Fibroblast of upper back skin (primary cell): ENCODE measurements around the gene DSCAML1.
"Not testable (repeated sequence)": the region's sequence is repeated elsewhere in the genome, so short reads cannot be mapped to it uniquely, and the experiment has no call there.

Experiments
- DNase-seq: peaks from one replicate; pipeline ENCODE4 v3.0.0-alpha.2; 2013

Gene DSCAML1

DNA sequence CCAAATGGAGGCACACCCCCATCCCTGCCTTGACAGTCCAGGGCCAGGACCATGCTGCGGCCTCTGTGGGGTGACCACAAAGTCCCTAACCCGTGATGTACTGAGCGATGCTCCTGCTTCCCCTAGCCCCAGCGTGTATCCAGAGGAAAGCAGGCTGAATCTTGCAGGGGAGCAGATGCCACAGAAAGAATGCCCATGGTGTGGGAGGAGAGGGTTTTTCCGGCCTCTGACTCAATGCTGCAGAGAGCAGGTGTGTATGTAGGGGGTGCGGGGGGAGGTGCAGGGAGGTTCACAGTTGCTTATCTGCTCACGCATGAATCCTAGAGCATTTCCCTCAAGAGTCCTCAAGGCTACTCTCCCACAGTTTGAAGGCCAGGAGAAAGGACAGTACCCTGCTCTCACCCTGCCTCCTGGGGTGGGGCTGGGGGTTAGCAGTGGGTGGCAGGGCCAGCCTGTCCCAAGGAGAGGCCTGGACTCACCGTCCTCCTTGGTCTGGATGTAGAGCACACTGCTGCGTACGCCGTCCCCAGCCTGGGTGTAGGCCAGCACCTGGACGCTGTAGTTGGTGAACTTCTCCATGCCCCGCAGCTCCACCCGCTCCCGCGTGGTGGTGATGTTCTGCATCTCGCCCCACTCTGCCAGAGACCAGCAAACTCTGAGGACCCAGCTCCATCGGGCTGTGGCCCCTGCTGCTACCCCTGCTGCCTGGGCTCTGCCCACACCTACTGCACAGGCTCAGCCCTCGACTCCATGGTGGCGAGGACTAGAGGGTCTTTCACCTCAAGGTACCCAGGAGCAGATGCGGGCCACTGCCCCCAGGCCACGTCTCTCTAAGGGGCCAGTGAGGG lies 338.5 kb downstream of the DSCAML1 start:
- DNase-seq = no peak

- DNase-seq = no peak
Observed at GRCh38 chr11:117457835-117458234, 339.2 kb downstream of the DSCAML1 start.

GRCh38 chr11:117457031-117457785 lies 339.8 kb downstream of the DSCAML1 start:
- no peak for DNase-seq

- not testable (repeated sequence) for DNase-seq
Observed at GRCh38 chr11:117456721-117457029, 340.3 kb downstream of the DSCAML1 start.

DNA sequence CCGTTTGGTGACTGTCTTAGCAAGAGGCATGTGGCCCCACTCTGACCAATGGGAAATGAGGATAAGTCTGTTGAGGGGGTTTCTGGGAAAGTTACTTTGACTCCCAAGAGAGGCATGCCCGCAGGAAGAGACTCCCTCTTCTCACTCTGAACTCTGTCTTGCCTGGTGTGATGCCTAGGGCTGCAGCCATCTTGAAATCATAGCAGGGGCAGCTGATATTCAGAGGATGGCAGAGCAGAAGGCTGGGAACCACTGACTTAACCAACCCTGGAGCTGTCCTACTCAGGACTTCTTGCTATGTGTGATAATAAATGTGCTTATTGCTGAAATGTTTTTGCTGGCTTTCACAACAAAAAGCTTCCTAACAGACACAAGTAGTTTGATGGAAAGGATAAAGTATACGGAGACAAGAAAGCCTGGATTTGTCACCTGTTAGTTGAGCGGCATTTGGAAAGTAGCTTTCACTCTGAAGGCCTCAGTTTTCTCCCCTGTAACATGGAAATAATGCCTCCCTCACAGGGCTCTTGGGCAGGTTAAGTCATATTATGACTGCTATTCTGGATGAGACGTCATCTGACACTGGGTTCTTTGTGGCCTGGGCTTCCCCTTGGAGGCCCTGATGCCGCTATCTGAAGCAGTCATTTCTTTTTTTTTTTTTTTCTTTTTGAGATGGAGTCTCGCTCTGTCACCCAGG lies 340.8 kb downstream of the DSCAML1 start:
- no peak for DNase-seq

- DNase-seq = no peak
Observed at GRCh38 chr11:117454564-117454917, 342.5 kb downstream of the DSCAML1 start.

- DNase-seq = no peak
Observed at GRCh38 chr11:117453886-117454563, 343.0 kb downstream of the DSCAML1 start.

DNA sequence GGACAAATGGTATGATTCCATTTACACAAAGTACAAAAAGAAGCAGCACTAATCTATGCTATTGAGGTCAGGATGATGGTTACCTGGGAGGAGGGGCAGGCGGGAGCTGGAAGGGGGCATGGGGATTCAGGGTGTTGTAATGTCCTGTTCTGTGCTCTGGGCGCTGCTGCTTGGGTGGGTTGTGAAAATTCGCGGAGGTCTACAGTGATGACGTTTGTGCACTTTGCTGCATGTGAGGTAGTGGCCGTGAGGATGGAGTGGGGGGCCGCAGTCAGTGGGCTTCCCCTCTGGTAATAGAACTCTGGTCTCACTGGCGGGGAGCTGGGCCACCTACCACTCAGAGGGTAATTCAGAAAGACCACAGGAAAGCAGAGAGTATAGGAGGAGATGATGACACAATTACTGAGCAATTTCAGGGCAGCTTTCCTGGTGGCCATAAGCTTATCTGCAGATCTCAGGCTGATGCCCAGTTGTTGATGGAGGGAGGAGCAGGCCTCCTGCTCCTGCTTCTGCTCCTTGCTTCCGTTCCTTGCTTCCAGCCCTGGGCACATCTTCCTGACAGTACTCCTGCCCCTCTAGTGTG lies 347.8 kb downstream of the DSCAML1 start:
- no peak for DNase-seq

DNA sequence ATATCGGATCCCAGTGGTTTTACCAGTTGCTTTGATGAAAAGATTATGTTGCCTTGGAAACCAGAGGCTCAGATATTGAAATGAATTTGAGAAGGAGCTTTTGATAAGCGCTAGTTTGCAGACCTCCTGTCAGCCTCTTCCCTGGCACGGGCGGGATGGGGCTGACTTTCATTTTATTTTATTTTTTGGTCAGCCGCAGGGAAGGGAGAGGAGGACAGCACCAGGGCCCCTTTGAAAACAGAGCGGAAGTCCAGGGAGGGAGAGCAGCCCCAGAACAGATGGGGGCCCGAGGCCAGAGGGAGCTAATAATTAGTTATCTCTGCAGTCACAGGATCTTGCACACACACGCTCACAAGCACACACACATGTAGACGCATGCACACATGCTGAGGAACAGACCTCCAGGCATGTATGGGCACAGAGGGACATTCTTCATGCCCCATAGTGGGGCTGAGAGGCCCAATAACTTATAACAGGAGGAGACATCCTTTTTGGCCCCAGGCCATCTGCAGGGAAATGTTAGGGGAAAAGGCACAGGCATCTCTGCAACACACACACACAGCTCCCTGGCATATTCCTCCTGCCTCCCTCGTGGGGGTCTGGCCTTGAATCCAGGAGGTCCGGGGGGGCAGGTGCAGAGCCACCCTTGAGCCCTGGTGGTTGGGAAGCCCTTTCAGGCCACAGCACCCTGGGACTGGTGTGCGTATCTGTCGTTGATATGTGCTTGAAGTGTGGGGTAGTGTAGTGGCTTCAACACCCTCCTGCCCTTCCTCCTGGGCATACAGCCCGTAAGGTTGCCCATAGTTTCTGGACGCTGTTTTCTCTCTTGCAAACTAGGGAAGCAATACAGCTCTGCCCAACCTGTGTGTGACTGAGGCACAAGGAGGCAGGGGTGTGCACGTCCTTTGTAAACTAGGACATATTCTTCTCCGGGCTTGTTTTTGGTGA lies 352.0 kb downstream of the DSCAML1 start:
- no peak for DNase-seq

- no peak for DNase-seq
Observed at GRCh38 chr11:117444256-117444655, 352.8 kb downstream of the DSCAML1 start.

- peak; percentile 28 for DNase-seq
Observed at GRCh38 chr11:117443266-117444186, 353.5 kb downstream of the DSCAML1 start.

DNA sequence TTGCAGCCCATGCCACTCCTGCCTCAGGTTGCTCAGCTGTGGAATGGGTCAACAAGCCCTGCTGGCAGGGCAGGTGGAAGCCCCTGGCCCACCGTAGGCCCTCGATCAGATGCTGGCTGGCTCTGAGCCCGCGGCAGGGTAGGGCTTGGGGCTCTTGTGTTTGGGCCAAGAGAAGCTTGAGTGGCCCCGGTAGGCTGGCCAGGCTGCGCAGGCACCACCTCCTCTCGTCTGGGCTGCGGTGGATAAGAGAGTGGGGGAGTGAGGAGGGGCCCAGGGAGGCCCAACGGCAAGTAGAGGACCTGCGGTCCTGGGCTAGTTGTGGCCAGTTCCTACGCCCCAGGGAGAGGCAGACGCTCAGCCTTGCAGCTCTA lies 354.2 kb downstream of the DSCAML1 start:
- DNase-seq = no peak

GRCh38 chr11:117442049-117442868 lies 354.8 kb downstream of the DSCAML1 start:
- DNase-seq = no peak

DNA sequence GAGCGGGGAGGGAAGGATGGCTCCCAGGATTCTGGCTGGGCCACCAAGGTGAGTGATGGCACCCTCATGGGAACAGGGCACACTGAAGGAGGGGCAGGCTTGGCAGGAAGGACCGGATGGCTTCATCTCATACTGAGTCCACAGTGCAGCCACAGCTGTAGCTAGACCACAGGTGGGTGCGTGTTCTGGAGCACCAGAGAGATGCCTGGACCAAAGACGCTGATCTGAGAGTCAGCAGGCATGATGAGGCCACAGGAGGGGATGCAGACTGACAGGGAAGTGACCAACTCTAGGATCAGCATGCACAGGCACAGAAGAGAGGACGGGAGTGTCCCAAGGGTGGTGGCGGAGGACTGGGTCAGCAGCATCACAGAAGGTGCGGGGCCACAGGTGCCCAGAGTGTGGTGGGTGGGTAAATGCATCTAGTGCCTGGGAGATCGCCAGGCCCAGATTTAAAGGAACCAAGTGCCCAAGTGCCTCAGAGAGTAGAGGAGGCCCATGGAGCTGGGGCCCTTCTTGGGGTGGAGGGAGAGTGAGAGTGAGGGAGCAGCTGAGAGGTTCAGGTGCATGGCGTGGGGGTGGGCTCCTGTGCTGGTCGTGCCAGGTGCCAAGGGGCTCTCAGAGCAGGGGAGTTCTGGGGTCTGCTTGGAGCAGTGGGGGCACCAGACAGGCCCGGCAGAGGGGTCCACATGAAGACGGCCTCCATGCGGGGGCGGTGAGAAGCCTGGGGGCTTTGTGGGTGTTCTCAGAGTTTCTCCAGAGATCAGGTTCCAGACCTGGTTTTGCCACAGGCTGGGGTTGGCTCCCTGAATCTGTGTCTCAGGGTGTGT lies 355.7 kb downstream of the DSCAML1 start:
- no peak for DNase-seq

DNA sequence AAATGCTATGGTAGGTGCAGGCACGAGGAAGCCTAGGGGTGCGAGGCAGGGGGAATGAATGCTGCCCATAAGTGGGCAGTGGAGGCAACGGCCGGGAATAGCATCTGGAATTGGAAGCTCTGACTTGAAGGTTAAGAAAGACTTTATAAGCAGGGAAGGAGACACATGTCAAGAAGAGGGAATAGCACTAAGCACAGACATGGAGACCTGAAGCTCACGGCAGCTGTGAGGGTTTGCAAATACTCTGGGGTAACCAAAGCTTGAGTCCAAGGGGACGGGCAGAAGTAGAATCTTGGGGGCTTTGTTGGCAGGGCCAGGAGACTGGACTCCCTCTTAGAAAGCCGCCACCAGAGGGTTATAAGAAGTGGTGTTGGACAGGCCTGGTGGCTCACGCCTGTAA lies 356.8 kb downstream of the DSCAML1 start:
- no peak for DNase-seq

- no peak for DNase-seq
Observed at GRCh38 chr11:117439256-117439655, 357.8 kb downstream of the DSCAML1 start.

DNA sequence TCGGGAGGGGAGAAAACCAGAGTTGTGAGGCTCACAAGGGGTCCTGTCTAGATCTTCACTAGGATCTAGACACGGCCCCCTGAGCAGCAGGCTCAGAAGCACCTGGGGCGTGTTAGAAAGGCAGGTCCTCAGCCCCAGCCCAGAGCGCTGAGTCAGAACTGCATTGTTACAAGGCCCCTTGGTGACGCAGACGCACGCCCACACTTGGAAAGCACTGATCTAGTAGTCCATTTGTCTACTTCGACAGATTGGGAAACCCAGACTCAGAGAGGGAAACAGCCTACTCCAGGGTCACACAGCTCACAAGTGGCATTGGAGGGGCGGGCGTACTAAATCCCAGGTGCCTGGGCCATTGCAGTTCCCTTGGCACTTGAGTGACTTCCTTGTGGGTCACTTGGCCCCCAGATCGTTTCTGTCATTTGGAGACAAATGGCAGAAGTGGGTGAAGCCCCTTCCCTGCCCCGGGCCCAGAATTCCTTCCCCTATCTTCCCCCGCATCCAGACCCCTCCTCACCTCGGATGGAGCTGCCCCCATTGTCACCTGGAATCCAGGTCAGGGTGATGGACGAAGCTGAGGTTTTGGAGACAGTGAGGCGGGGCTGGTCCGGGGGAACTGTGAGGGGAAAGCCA lies 358.5 kb downstream of the DSCAML1 start:
- DNase-seq = no peak

- no peak for DNase-seq
Observed at GRCh38 chr11:117437791-117438130, 359.3 kb downstream of the DSCAML1 start.
